ENCODE data around the gene EML6.
"Not testable (repeated sequence)": the region's sequence is repeated elsewhere in the genome, so short reads cannot be mapped to it uniquely, and the experiment has no call there.

The EML6 gene

GRCh38 chr2:54871457-54872107 is 148.1 kb downstream of the EML6 start:
- no peak for DNase-seq (ENCODE audit: insufficient read length, low spot score)
- FAIRE-seq, result no peak

- FAIRE-seq, result no peak
- DNase-seq (ENCODE audit: insufficient read length, low spot score), result no peak
Measured at GRCh38 chr2:54872780-54873179, 149.3 kb downstream of the EML6 start.

- FAIRE-seq; DNase-seq (ENCODE audit: insufficient read length, low spot score): not testable (repeated sequence)
Measured at GRCh38 chr2:54873236-54873635, 149.8 kb downstream of the EML6 start.

- FAIRE-seq (no peak), DNase-seq (ENCODE audit: insufficient read length, low spot score) (no peak)
Measured at GRCh38 chr2:54876764-54877163, 153.3 kb downstream of the EML6 start.

GRCh38 chr2:54878182-54878581 is 154.7 kb downstream of the EML6 start:
- FAIRE-seq (no peak), DNase-seq (ENCODE audit: insufficient read length, low spot score) (no peak)

- DNase-seq (ENCODE audit: insufficient read length, low spot score) (no peak), FAIRE-seq (no peak)
Measured at GRCh38 chr2:54879032-54879431, 155.6 kb downstream of the EML6 start.

- DNase-seq (ENCODE audit: insufficient read length, low spot score), result no peak
- FAIRE-seq, result peak; percentile 9
Measured at GRCh38 chr2:54879598-54880332, 156.3 kb downstream of the EML6 start.

- DNase-seq (ENCODE audit: insufficient read length, low spot score) (no peak), FAIRE-seq (no peak)
Measured at GRCh38 chr2:54880428-54880827, 157.0 kb downstream of the EML6 start.

GRCh38 chr2:54881759-54882158 is 158.3 kb downstream of the EML6 start:
- FAIRE-seq (no peak), DNase-seq (ENCODE audit: insufficient read length, low spot score) (no peak)

GRCh38 chr2:54885891-54886290 is 162.4 kb downstream of the EML6 start:
- FAIRE-seq (no peak), DNase-seq (ENCODE audit: insufficient read length, low spot score) (no peak)

GRCh38 chr2:54887850-54888545 is 164.5 kb downstream of the EML6 start:
- FAIRE-seq (peak; percentile 54), DNase-seq (ENCODE audit: insufficient read length, low spot score) (no peak)

- DNase-seq (ENCODE audit: insufficient read length, low spot score) (no peak), FAIRE-seq (no peak)
Measured at GRCh38 chr2:54889053-54889452, 165.6 kb downstream of the EML6 start.

- no peak for FAIRE-seq
- no peak for DNase-seq (ENCODE audit: insufficient read length, low spot score)
Measured at GRCh38 chr2:54891909-54892308, 168.4 kb downstream of the EML6 start.

GRCh38 chr2:54894467-54894866 is 171.0 kb downstream of the EML6 start:
- FAIRE-seq (no peak), DNase-seq (ENCODE audit: insufficient read length, low spot score) (no peak)

GRCh38 chr2:54895730-54896129 is 172.3 kb downstream of the EML6 start:
- DNase-seq (ENCODE audit: insufficient read length, low spot score), result no peak
- no peak for FAIRE-seq

GRCh38 chr2:54897420-54898310 is 174.2 kb downstream of the EML6 start:
- FAIRE-seq (no peak), DNase-seq (ENCODE audit: insufficient read length, low spot score) (no peak)

- DNase-seq (ENCODE audit: insufficient read length, low spot score) (no peak), FAIRE-seq (no peak)
Measured at GRCh38 chr2:54898456-54899226, 175.2 kb downstream of the EML6 start.

- peak; percentile 33 for FAIRE-seq
- peak; percentile 58 for DNase-seq (ENCODE audit: insufficient read length, low spot score)
Measured at GRCh38 chr2:54899576-54900200, 176.2 kb downstream of the EML6 start.

GRCh38 chr2:54901224-54901986 is 177.9 kb downstream of the EML6 start:
- FAIRE-seq (no peak), DNase-seq (ENCODE audit: insufficient read length, low spot score) (no peak)

All from HTR-8/SVneo (cell line).